NB4 (cell line): ENCODE results near the gene COL5A1.

ENCODE experiments used
- CTCF ChIP-seq: IDR thresholded peaks from one replicate; pipeline ENCODE4 v1.5.1; 2012; ENCODE audit warnings: low read depth, low read length
- MYC ChIP-seq: IDR thresholded peaks from 2 replicates; pipeline ENCODE4 v1.6.1; 2011; ENCODE audit warnings: low read depth, low read length

- no peak for TF ChIP-seq CTCF
- TF ChIP-seq MYC: no peak
These were observed 135.6 kb downstream of the COL5A1 start for GRCh38 chr9:134777153-134777552.
